ENCODE results near the gene FLT4. TPM values are rescaled to one million over a fixed set of nuclear protein-coding genes. Genes with fewer than 3 reads are reported as not detected.

Gene FLT4
- total RNA-seq, 4 donors from 2014 or later, result 2.1 to 11.6 (median 4.0) TPM

DNA sequence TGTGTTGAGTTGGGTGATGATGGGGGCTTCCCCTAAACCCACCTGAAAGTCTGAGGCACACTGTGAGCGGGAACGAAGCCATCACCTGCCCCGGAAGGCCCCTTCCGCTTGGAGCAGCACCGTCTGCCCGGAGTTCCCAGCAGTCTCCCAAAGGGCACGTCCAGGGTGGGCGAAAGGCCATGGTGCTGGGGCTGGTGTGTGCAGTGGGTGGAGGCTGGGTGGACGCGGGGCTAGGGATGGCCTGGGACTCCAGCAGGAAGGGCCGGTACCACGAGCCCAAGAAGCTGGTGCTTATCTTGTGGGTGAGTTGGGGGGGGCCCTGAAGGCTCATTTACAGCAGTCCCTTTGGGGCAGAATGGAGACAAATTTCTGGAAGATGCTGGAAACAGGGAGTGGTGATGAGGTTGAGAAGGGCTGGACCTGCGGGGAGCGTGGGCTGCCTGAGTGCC lies 4.6 kb downstream of the FLT4 start:
- intact Hi-C loops (cut with DNase I; ENCODE audit: low total_unique reads), result no loop called here
- WGBS, 2 donors, result 74% methylated on average over 14 of the region's 14 CpGs
- no peak for TF ChIP-seq POLR2A (IDR thresholded peaks at IDR 0.05)
- TF ChIP-seq, protein P1, sequence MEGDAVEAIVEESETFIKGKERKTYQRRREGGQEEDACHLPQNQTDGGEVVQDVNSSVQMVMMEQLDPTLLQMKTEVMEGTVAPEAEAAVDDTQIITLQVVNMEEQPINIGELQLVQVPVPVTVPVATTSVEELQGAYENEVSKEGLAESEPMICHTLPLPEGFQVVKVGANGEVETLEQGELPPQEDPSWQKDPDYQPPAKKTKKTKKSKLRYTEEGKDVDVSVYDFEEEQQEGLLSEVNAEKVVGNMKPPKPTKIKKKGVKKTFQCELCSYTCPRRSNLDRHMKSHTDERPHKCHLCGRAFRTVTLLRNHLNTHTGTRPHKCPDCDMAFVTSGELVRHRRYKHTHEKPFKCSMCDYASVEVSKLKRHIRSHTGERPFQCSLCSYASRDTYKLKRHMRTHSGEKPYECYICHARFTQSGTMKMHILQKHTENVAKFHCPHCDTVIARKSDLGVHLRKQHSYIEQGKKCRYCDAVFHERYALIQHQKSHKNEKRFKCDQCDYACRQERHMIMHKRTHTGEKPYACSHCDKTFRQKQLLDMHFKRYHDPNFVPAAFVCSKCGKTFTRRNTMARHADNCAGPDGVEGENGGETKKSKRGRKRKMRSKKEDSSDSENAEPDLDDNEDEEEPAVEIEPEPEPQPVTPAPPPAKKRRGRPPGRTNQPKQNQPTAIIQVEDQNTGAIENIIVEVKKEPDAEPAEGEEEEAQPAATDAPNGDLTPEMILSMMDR (IDR thresholded peaks at IDR 0.05), result no peak
- H3K4me3 ChIP-seq (ENCODE audit: low read depth, poor library complexity, severe bottlenecking), result no peak overlapping the region
- peak in 1 of 2 donors; percentile 82 for DNase-seq (ENCODE audit: low spot score in 2 of 2)

DNA sequence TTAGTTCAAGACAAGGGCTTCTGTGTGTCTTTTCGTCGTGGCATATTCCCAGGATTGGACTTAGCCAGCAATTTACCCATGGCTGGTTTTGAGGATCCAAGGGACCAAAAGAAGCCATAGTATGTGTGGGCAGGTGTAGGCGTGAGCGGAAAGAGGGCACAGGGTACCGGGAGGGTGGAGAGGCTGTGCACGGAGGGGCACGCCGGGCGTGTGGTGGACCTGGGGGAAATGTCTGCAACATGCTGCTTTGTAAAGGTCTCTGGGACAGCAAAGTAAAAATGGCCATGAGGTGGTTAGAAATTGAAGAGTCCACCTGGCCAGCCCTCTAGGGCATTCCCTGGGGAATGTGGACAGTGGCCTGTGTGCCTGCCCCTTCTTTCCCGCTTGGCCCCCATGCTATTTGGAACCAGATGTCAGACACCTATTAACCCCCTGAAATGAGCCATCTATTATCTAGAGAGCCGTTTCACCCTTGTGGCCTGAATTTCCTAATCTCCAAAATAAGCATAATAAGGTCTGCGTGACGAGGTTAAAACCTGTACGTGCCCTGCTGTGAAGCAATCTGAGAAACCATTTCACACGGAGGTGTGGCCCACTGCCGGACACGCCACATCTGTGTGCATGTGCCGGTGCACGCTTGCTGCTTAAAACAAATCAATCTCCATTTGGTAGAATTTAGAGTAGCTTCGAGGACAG lies 5.1 kb downstream of the FLT4 start:
- H3K4me3 ChIP-seq (ENCODE audit: low read depth, poor library complexity, severe bottlenecking), result no peak overlapping the region
- no peak for TF ChIP-seq POLR2A (IDR thresholded peaks at IDR 0.05)
- TF ChIP-seq, protein P1 (IDR thresholded peaks at IDR 0.05), result no peak
- WGBS, 2 donors, result 71 to 73% methylated on average over 20 of the region's 20 CpGs
- intact Hi-C loops (cut with DNase I; ENCODE audit: low total_unique reads), result no loop called here
- DNase-seq (ENCODE audit: low spot score in 2 of 2), result no peak

DNA sequence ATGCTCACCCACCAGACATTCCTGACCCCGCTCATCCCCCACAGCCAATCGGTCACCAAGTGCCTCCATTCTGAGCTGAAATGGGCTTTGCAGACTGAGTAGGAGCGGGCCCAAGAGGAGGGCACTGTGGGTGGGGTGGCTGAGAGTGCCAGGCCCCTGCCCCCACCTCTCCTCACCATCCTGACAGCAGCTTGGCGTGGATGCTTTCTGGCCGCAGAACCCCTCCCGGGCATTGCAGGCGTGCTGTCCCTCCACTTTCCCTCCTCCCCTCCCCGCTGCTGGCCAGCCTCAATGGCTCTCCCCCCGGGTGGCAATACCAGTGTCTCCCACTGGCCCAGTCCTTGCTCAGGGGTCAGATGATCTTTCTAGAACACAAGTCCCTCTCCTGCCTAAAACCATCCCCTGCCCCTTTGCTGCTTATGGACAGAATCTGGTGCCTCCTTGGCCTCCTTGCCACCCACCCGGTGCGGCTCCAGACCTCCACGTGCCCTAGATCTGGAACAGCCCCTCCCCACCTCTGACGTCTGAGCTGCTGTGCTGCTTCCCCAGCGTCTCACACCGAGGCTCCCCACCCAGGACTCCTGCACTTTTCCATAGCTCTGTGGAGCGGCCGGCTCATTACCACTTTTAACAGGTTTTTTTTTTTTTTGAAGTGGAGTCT lies 6.1 kb downstream of the FLT4 start:
- DNase-seq (ENCODE audit: low spot score in 2 of 2), result peak in 1 of 2 donors; percentile 76
- intact Hi-C loops (cut with DNase I; ENCODE audit: low total_unique reads), result no loop called here
- 60 to 62% methylated on average over 14 to 17 of the region's 17 CpGs for WGBS, 2 donors
- H3K4me3 ChIP-seq (ENCODE audit: low read depth, poor library complexity, severe bottlenecking), result no peak overlapping the region
- no peak for TF ChIP-seq POLR2A (IDR thresholded peaks at IDR 0.05)
- TF ChIP-seq, protein P1 (IDR thresholded peaks at IDR 0.05), result no peak

DNA sequence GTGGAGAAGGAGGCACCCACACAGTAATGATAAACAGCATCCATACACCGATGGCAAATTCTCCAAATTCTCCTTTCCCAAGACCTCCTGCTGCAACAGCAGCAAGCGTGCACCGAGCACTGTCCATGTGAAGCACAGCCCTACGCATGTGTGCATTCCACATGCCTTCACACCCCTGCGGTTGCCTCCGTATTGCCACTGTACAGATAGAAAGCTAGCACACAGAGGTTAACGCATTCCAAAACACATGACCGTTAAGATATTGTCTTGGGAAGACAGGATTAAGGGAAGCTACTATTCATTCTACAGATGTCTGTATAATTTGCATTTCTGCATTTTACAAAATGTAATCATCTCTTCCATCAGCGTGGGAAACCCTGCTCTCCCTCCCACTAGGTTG lies 6.6 kb downstream of the FLT4 start:
- WGBS, 2 donors, result 70 to 71% methylated on average over 9 of the region's 9 CpGs
- no peak overlapping the region for H3K4me3 ChIP-seq (ENCODE audit: low read depth, poor library complexity, severe bottlenecking)
- no peak for DNase-seq (ENCODE audit: low spot score in 2 of 2)
- no peak for TF ChIP-seq POLR2A (IDR thresholded peaks at IDR 0.05)
- TF ChIP-seq, protein P1 (IDR thresholded peaks at IDR 0.05), result no peak
- intact Hi-C loops (cut with DNase I; ENCODE audit: low total_unique reads), result no loop called here

DNA sequence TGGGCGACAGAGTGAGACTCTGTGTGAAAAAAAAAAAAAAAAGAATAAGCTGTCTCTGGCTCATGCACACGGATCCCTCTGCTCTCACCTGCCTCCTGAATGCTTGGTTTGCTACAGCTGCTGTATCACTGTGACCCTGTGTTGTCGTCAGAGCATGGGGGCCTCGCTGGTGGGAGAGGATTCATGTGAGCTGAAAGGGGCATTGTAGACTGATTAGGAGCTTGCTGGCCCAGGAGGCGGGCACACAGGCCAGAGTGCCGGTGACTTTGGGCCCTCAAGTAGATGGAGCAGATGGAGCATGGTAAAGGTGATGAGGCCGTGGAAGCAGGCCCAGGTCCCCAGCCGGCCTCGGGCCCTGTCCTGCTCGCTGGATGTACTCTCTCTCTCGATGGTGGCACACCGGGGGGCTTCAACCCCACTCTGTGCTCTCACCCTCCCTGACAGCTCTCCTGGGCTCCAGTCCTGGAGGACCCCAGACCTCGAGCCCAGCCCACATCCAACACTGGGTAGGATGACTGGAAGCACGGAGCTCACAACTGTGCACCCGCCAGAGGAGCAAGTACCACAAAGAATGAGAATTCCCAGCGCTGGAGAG lies 7.1 kb downstream of the FLT4 start:
- H3K4me3 ChIP-seq (ENCODE audit: low read depth, poor library complexity, severe bottlenecking), result no peak overlapping the region
- no peak for DNase-seq (ENCODE audit: low spot score in 2 of 2)
- intact Hi-C loops (cut with DNase I; ENCODE audit: low total_unique reads), result no loop called here
- TF ChIP-seq, protein P1 (IDR thresholded peaks at IDR 0.05), result no peak
- TF ChIP-seq POLR2A (IDR thresholded peaks at IDR 0.05), result no peak
- WGBS, 2 donors, result 87 to 88% methylated on average over 16 of the region's 16 CpGs

Measured in lower leg skin (tissue), 4 donors.